IPS DF 6.9 (cell line): ENCODE results near the gene S100A9.
A peak's percentile ranks its signal among the peaks of the same experiment; 100 is the strongest.
"Not testable (repeated sequence)": the region's sequence is repeated elsewhere in the genome, so short reads cannot be mapped to it uniquely, and the experiment has no call there.

Source experiments
- DNase-seq: peaks from one replicate; pipeline ENCODE4 v3.0.0-alpha.2; 2013; ENCODE audit warnings: low read depth, low spot score
- H3K27ac ChIP-seq: one replicate; pipeline ENCODE4 v1.5.1; 2013; ENCODE audit warnings: low read length, control low read depth
- H3K27me3 ChIP-seq: 2 replicates; pipeline ENCODE4 v1.6.1; 2013; ENCODE audit warnings: mild to moderate bottlenecking, low read length; ENCODE audit not compliant: control insufficient read depth, insufficient read depth
- H3K36me3 ChIP-seq: 2 replicates; pipeline ENCODE4 v1.6.1; 2013; ENCODE audit warnings: low read length; ENCODE audit not compliant: control insufficient read depth, insufficient read depth
- H3K4me1 ChIP-seq: 2 replicates; pipeline ENCODE4 v1.6.1; 2013; ENCODE audit warnings: low read length; ENCODE audit not compliant: control insufficient read depth, insufficient read depth
- H3K4me3 ChIP-seq: 2 replicates; pipeline ENCODE4 v1.5.1; 2013; ENCODE audit warnings: mild to moderate bottlenecking, low read length
- H3K9me3 ChIP-seq: 2 replicates; pipeline ENCODE4 v1.6.1; 2013; ENCODE audit warnings: low read length, inconsistent platforms; ENCODE audit not compliant: control insufficient read depth, insufficient read depth
- WGBS: extraction: QIAGEN DNeasy Blood & Tissue Kit; methylation state at CpG from one replicate; pipeline ENCODE4 v1.1.7; 2013; ENCODE audit warnings: mixed read lengths, missing lambda C conversion rate; ENCODE audit not compliant: insufficient read length, insufficient coverage; 5-methylcytosine and 5-hydroxymethylcytosine counted together

Gene S100A9

GRCh38 chr1:153399401-153400055 is 41.9 kb downstream of the S100A9 start:
- Histone ChIP-seq H3K4me3 (no peak overlapping the region), H3K27me3 (no peaks in the 10 kb centered on the region), H3K4me1 (no peaks in the 10 kb centered on the region), H3K36me3 (no peaks in the 10 kb centered on the region), H3K9me3 (no peaks in the 10 kb centered on the region), H3K27ac (no peak overlapping the region)
- WGBS: no CpG with 5 or more reads among the region's 7 CpGs
- no peak for DNase-seq

- Histone ChIP-seq H3K9me3 (no peaks in the 10 kb centered on the region), H3K27ac (no peak overlapping the region), H3K4me1 (no peaks in the 10 kb centered on the region), H3K27me3 (no peaks in the 10 kb centered on the region), H3K36me3 (no peaks in the 10 kb centered on the region), H3K4me3 (no peak overlapping the region)
- DNase-seq: no peak
- no CpG with 5 or more reads among the region's 5 CpGs for WGBS
These were observed 42.6 kb downstream of the S100A9 start for GRCh38 chr1:153400244-153400643.

GRCh38 chr1:153401461-153401860 is 43.8 kb downstream of the S100A9 start:
- DNase-seq: no peak
- no peaks in the 10 kb centered on the region for H3K4me1 ChIP-seq
- WGBS: no CpG with 5 or more reads among the region's 9 CpGs
- H3K27me3 ChIP-seq: no peaks in the 10 kb centered on the region
- H3K36me3 ChIP-seq: no peaks in the 10 kb centered on the region
- H3K4me3 ChIP-seq: no peak overlapping the region
- H3K9me3 ChIP-seq: no peaks in the 10 kb centered on the region
- H3K27ac ChIP-seq: no peak overlapping the region

- no peak for DNase-seq
- Histone ChIP-seq H3K9me3 (no peaks in the 10 kb centered on the region), H3K4me3 (no peak overlapping the region), H3K27ac (no peak overlapping the region), H3K27me3 (no peaks in the 10 kb centered on the region), H3K4me1 (no peaks in the 10 kb centered on the region), H3K36me3 (no peaks in the 10 kb centered on the region)
- no CpG with 5 or more reads among the region's 2 CpGs for WGBS
These were observed 44.6 kb downstream of the S100A9 start for GRCh38 chr1:153402226-153402625.

- no CpG with 5 or more reads among the region's 11 CpGs for WGBS
- DNase-seq: no peak
- Histone ChIP-seq H3K4me3 (no peak overlapping the region), H3K4me1 (no peaks in the 10 kb centered on the region), H3K27ac (no peak overlapping the region), H3K36me3 (no peaks in the 10 kb centered on the region), H3K27me3 (no peaks in the 10 kb centered on the region), H3K9me3 (no peaks in the 10 kb centered on the region)
These were observed 45.9 kb downstream of the S100A9 start for GRCh38 chr1:153403421-153404085.

- Histone ChIP-seq H3K27ac (no peak overlapping the region), H3K4me1 (no peaks in the 10 kb centered on the region), H3K27me3 (no peaks in the 10 kb centered on the region), H3K9me3 (no peaks in the 10 kb centered on the region), H3K36me3 (no peaks in the 10 kb centered on the region), H3K4me3 (no peak overlapping the region)
- peak; percentile 5 for DNase-seq
- no CpG with 5 or more reads among the region's 7 CpGs for WGBS
These were observed 46.5 kb downstream of the S100A9 start for GRCh38 chr1:153404086-153404635.

GRCh38 chr1:153404768-153405167 is 47.1 kb downstream of the S100A9 start:
- WGBS: no CpG with 5 or more reads among the region's 15 CpGs
- peak; percentile 37 for DNase-seq
- Histone ChIP-seq H3K36me3 (no peaks in the 10 kb centered on the region), H3K4me3 (no peak overlapping the region), H3K4me1 (no peaks in the 10 kb centered on the region), H3K9me3 (no peaks in the 10 kb centered on the region), H3K27me3 (no peaks in the 10 kb centered on the region), H3K27ac (no peak overlapping the region)

GRCh38 chr1:153405825-153406599 is 48.4 kb downstream of the S100A9 start:
- H3K36me3 ChIP-seq, H3K27ac ChIP-seq, H3K27me3 ChIP-seq, H3K4me3 ChIP-seq, H3K9me3 ChIP-seq, DNase-seq, H3K4me1 ChIP-seq: not testable (repeated sequence)
- no CpG with 5 or more reads among the region's 6 CpGs for WGBS

- H3K9me3 ChIP-seq, H3K4me1 ChIP-seq, H3K36me3 ChIP-seq, H3K4me3 ChIP-seq, H3K27ac ChIP-seq, H3K27me3 ChIP-seq, DNase-seq: not testable (repeated sequence)
- no CpG with 5 or more reads among the region's 11 CpGs for WGBS
These were observed 49.6 kb downstream of the S100A9 start for GRCh38 chr1:153407274-153407673.
